Gastrocnemius medialis (tissue), 4 donors: ENCODE data around the gene KATNA1.

Experiments
- CTCF ChIP-seq, 5 experiments: fragments of 450-650 bp in 3 of 5; fragments of 200-600 bp in 2 of 5; sonication (generic) in 2 of 5; IDR thresholded peaks in 4 of 5; conservative IDR thresholded peaks in 1 of 5; 1 replicate in 4 of 5; 2 replicates in 1 of 5; pipeline ENCODE4 v1.5.1; 2016 to 2019; ENCODE audit warnings: antibody characterized with exemption in 5 of 5, mild to moderate bottlenecking in 3 of 5, moderate library complexity in 3 of 5
- POLR2A ChIP-seq, 2 donors: fragments of 450-650 bp; IDR thresholded peaks; one replicate each; pipeline ENCODE4 v1.6.1; 2017; ENCODE audit warnings: antibody characterized with exemption in 2 of 2, mild to moderate bottlenecking in 2 of 2, moderate library complexity in 2 of 2

GRCh38 chr6:149691201-149691600, 42.7 kb upstream of the KATNA1 start:
- TF ChIP-seq POLR2A (IDR thresholded peaks at IDR 0.05) (no peak), CTCF (IDR thresholded peaks at IDR 0.05 in 4 of 5, conservative IDR thresholded peaks at IDR 0.05 in 1 of 5) (no peak)
